GM18505 (cell line): ENCODE results near the gene SLC25A18.

Experiments
- ATAC-seq: cut with Tn5 transposase; IDR thresholded peaks from one replicate; pipeline ENCODE4 v1.9.1; 2021; ENCODE audit not compliant: unreplicated experiment
- POLR2A ChIP-seq: IDR thresholded peaks from 4 replicates; pipeline ENCODE4 v1.6.1; 2011; ENCODE audit warnings: borderline replicate concordance; ENCODE audit not compliant: insufficient read depth, insufficient read length; ENCODE audit errors: extremely low read depth

SLC25A18 gene

GRCh38 chr22:17578136-17578754, 14.9 kb downstream of the SLC25A18 start:
- no peak for ATAC-seq
- no peak for TF ChIP-seq POLR2A

- TF ChIP-seq POLR2A, result no peak
- ATAC-seq, result no peak
These were observed 16.3 kb downstream of the SLC25A18 start for GRCh38 chr22:17579535-17579981.

- TF ChIP-seq POLR2A, result no peak
- no peak for ATAC-seq
These were observed 17.2 kb downstream of the SLC25A18 start for GRCh38 chr22:17580441-17581031.

GRCh38 chr22:17581056-17581455, 17.8 kb downstream of the SLC25A18 start:
- no peak for ATAC-seq
- TF ChIP-seq POLR2A, result no peak

- TF ChIP-seq POLR2A, result no peak
These were observed 18.3 kb downstream of the SLC25A18 start for GRCh38 chr22:17581631-17582030.

GRCh38 chr22:17583151-17583550, 19.9 kb downstream of the SLC25A18 start:
- no peak for ATAC-seq
- TF ChIP-seq POLR2A, result no peak

More at GRCh38 chr22:17581631-17582030, 18.3 kb downstream of the SLC25A18 start:
- ATAC-seq, result no peak

- TF ChIP-seq POLR2A, result no peak
- ATAC-seq, result no peak
These were observed 23.6 kb downstream of the SLC25A18 start for GRCh38 chr22:17586831-17587440.

GRCh38 chr22:17587629-17588028, 24.3 kb downstream of the SLC25A18 start:
- TF ChIP-seq POLR2A, result no peak
- no peak for ATAC-seq

- ATAC-seq, result no peak
- no peak for TF ChIP-seq POLR2A
These were observed 25.3 kb downstream of the SLC25A18 start for GRCh38 chr22:17588606-17589005.

GRCh38 chr22:17589810-17590375, 26.6 kb downstream of the SLC25A18 start:
- no peak for TF ChIP-seq POLR2A
- no peak for ATAC-seq

GRCh38 chr22:17590586-17590985, 27.3 kb downstream of the SLC25A18 start:
- ATAC-seq, result no peak
- TF ChIP-seq POLR2A, result no peak

- TF ChIP-seq POLR2A, result no peak
- ATAC-seq, result no peak
These were observed 28.9 kb downstream of the SLC25A18 start for GRCh38 chr22:17592201-17592600.

GRCh38 chr22:17596226-17596625, 32.9 kb downstream of the SLC25A18 start:
- no peak for TF ChIP-seq POLR2A
- ATAC-seq, result no peak

- TF ChIP-seq POLR2A, result no peak
- ATAC-seq, result no peak
These were observed 33.9 kb downstream of the SLC25A18 start for GRCh38 chr22:17597217-17597616.

- TF ChIP-seq POLR2A, result no peak
These were observed 35.0 kb downstream of the SLC25A18 start for GRCh38 chr22:17598318-17598717.

GRCh38 chr22:17601031-17601430, 37.7 kb downstream of the SLC25A18 start:
- no peak for TF ChIP-seq POLR2A
- ATAC-seq, result no peak

More at GRCh38 chr22:17598318-17598717, 35.0 kb downstream of the SLC25A18 start:
- ATAC-seq, result no peak
